Neural progenitor cell (in vitro differentiated cells): ENCODE data around the gene DOHH.

ENCODE experiments used
- CTCF ChIP-seq: fragments of 200-600 bp; sonication (generic); IDR thresholded peaks from 2 replicates; pipeline ENCODE4 v1.5.1; 2017; ENCODE audit warnings: antibody characterized with exemption, mild to moderate bottlenecking
- EZH2phosphoT487 ChIP-seq: fragments of 200-600 bp; sonication (generic); IDR thresholded peaks from 2 replicates; pipeline ENCODE4 v1.6.1; 2017; ENCODE audit warnings: antibody characterized with exemption

- TF ChIP-seq CTCF: no peak
- TF ChIP-seq EZH2phosphoT487: no peak
These were observed 32.3 kb downstream of the DOHH start for GRCh38 chr19:3468211-3468610.
